NCI-H1105 (cell line): ENCODE measurements around the gene AMMECR1.
"Not testable (repeated sequence)": the region's sequence is repeated elsewhere in the genome, so short reads cannot be mapped to it uniquely, and the experiment has no call there.

Source experiments
- DNase-seq: peaks from one replicate; lab custom pipeline; 2025; lab: John Stamatoyannopoulos, UW

AMMECR1 gene

DNA sequence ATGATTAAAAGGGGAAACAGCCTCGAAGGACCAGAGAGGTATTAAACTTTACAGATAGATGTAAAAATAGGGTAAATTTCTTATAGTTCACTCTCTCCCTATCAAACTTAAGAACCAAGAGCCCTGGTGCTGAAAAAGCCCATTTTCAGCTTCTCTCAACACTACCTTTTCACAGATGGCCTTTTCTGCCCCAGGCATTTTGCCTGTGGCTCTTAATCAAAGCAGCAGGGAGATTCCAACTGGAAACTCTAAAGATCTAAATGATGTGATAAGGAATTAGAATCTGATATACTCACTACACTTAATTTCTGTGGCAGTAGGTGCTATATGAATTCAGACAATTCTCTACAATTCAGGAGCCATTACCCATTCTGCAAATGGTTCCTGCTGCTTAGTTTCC lies 60.0 kb downstream of the AMMECR1 start:
- no peak for DNase-seq

GRCh38 chrX:110252711-110253110 lies 65.2 kb downstream of the AMMECR1 start:
- no peak for DNase-seq

DNA sequence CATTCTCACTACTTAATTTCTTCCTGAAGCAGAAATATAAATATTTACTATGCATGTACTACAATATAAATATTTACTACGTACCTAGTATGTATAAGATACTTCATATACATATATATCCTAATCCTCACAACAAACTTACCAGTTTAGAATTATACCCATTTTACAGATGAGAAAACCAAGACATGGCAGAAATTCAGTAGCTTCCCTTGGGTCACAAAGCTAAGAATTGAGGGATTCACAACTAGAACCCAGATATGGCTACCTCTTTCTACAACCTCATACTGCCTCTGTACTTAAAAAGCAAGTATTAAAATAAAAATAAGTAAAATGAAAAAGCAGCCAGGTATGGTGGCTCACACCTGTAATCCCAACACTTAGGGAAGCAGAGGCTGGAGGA lies 65.9 kb downstream of the AMMECR1 start:
- no peak for DNase-seq

DNA sequence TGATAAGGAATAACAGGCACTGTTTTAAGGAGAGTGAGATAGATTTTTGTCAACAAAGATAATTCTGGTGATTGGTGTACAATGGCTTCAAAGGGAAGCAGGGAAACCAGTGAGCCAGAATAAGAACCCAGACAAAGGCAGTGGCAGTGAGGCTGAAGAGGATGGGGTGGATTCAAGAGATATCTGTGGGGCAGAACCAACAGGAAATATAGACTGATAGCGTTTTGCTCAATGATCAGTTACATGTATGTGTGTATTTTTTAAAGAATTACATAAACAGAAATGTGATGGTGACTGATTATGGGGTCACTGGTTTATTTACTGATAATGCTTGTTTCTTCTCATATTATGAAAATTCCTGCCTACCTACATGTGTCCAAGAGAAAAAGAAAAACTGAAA lies 66.4 kb downstream of the AMMECR1 start:
- no peak for DNase-seq

- DNase-seq, result no peak
Observed at GRCh38 chrX:110250847-110251246, 67.0 kb downstream of the AMMECR1 start.

DNA sequence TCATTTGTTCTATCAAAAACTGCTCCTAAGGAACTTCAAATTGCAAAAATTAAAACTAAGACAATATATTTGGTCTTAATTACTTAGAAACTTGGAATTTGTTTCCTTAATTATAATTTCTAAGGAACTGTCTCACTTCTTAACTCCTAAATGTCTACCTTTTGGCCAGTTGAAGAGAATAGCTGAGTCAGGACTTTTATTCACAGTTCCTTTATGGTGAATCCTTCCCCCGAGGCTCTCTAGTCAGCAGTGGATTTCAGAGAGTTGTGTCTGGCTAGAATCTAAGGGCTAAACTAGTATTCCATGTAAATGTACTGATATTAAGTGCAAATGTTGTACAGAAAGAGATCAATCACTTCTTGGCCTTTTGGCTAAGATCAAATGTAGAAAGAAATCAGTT lies 69.3 kb downstream of the AMMECR1 start:
- DNase-seq, result no peak

DNA sequence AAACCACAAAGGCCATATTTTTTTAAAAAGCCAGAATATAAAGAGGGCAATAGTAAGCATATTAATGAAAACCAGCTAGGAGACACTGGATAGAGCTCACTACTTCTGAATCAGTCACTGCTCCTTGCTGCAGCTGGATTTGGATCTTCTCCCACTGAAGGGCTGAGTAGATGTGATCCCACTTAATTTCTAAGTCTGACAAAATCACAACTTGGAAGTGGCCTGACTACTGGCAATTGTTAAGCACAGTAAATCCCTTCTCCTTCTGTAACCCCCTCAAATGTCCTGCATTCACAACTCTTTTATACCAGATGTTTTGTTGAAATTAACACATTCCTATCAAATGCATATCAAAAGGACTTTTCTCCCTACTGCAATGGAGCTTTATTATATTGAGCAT lies 72.9 kb downstream of the AMMECR1 start:
- DNase-seq, result no peak

- DNase-seq, result no peak
Observed at GRCh38 chrX:110242371-110242770, 75.5 kb downstream of the AMMECR1 start.

GRCh38 chrX:110241816-110242215 lies 76.1 kb downstream of the AMMECR1 start:
- DNase-seq, result no peak

DNA sequence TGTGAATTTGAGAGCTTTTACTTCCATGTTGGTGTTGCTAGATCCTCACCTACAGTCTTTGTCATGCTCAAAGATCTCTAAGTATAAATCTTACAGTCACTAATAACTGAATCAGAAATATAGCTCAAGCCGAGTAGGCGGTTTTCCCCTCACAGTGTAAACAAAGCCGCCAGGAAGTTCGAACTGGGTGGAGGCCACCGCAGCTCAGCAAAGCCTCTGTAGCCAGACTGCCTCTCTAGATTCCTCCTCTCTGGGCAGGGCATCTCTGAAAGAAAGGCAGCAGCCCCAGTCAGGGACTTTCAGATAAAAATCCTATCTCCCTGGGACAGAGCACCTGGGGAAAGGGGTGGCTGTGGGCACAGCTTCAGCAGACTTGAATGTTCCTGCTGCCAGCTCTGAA lies 79.6 kb downstream of the AMMECR1 start:
- DNase-seq, result not testable (repeated sequence)

DNA sequence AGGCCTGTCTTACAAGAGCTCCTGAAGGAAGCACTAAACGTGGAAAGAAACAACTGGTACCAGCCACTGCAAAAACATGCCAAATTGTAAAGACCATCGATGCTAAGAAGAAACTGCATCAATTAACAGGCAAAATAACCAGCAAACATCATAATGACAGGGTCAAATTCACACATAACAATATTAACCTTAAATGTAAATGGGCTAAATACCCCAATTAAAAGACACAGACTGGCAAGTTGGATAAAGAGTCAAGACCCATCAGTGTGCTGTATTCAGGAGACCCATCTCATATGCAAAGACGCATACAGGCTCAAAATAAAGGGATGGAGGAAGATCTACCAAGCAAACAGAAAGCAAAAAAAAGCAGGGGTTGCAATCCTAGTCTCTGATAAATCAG lies 86.4 kb downstream of the AMMECR1 start:
- DNase-seq, result not testable (repeated sequence)

GRCh38 chrX:110229497-110230111 lies 88.3 kb downstream of the AMMECR1 start:
- not testable (repeated sequence) for DNase-seq

GRCh38 chrX:110228453-110228852 lies 89.4 kb downstream of the AMMECR1 start:
- no peak for DNase-seq

- no peak for DNase-seq
Observed at GRCh38 chrX:110226931-110227330, 91.0 kb downstream of the AMMECR1 start.

DNA sequence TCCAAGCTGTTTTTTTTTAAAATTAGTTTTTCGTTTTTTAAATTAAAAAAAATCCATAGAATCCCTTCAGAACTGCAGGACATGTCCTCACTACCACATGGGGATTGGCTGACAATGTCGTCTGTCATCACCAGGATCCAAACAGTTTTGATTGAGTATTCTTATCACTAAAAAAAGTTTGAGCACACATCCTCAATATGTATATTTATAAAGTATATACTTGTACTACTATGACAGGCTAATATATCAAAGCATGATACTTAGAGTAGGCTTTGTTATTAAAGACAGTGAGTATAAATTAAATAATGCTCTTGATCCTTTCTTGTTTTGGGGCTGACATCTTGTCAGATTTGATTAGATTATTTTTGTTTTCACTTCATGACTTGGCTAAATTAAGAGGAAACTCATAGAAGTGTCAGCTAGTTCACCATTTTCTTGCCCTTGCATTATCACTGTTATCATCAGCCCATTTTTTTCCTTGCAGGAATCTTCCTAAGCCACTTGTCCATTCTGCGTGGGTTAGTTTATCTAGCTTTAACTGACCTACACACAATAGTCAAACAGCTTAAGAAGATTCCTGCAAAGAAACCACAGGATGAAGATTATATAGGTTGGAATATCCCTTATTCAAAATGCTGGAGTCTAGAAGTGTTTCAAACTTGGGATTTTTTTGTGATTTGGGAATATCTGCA lies 92.8 kb downstream of the AMMECR1 start:
- DNase-seq, result no peak

GRCh38 chrX:110222497-110223257 lies 95.2 kb downstream of the AMMECR1 start:
- DNase-seq, result no peak

- DNase-seq, result no peak
Observed at GRCh38 chrX:110219920-110220319, 98.0 kb downstream of the AMMECR1 start.

DNA sequence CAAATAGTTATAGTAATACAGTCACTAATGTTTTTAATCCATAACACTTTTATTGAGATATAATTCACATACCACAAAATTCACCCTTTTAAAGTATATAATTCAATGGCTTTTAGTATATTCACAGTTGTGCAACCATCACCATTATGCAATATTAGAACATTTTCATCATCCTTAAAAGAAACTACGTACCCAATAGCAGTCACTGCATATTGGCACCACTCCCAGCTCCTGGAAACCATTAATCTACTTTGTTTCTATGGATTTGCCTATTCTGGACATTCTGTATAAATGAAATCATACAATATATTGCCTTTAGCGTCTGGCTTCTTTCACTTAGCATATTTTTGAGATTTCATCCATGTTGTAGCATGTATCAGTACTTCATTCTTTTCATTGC lies 99.3 kb downstream of the AMMECR1 start:
- no peak for DNase-seq

DNA sequence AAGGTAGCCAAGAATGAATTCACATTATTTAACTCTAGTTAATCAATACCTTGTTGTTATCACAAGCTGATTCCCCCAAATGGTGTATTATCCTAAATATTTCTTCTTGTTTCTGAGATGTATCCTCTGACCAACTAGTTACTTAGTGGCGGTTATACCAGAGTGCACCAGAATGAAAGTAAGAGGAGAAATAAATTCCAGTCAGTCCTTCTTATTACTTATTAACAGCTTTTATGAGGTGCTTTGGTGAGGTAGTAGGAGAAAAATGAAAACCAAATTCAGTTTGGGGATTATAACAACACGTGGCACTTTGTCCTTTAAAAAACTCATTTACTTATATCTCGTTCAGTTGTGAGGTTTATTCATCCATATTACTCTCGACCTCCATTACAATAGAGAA lies 101.9 kb downstream of the AMMECR1 start:
- no peak for DNase-seq

GRCh38 chrX:110215411-110215810 lies 102.5 kb downstream of the AMMECR1 start:
- no peak for DNase-seq

DNA sequence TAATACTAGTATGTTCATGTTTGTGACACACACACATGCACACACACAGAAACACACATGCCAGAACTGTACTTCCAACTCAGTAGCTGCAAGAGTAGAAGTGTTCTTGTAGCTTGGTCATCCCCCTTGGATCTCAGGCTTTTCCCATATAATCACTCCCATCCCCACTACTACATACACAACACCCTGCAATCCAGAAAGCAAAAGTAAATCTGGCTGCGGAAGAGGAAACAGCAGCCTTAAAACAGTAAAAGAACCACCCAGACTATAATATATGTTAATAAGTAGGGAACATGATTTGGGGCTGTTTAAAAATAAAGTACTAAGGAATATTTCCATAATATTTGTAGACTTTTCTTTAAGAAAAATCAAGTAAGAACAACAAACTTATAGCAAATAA lies 103.2 kb downstream of the AMMECR1 start:
- no peak for DNase-seq

DNA sequence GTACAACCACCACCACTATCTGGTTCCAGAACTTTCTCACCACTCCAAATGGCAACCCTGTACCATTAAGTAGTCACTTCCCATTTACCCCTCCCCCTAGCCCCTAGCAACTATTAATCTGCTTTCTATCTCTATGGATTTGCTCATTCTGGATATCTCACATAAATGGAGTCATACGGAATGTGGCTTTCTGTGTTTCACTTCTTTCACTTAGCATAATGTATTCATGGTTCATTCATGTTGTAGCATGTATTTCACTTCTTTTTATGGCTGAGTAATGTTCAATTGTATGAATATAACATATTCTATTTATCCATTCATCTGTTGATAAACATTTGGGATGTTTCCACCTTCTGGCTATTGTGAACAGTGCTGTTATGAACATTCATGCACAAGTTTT lies 104.7 kb downstream of the AMMECR1 start:
- DNase-seq, result no peak

DNA sequence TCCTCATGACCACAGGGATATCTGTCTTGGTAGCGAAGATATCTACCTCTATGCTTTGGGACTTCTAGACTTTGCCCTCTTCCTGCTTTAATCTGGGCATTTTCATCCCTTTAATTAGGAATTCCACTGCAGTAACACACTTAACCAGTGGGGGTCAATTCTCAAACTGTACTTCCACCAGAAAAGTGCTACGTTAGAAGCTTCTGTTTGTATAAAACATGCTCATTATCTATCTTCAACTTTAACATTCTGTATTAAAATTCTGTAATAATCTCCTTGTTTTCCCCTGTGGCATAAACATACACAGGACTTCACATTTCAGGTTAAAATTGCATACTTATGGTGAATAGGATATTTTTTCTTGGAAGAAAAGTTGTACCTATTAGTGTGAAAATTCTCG lies 105.6 kb downstream of the AMMECR1 start:
- no peak for DNase-seq
